UCSD-AML1 (cell line): ENCODE data around the gene CCND1.

ENCODE experiments used
- DNase-seq: peaks from one replicate; lab custom pipeline; 2025; ENCODE audit not compliant: unreplicated experiment; lab: John Stamatoyannopoulos, UW

Gene CCND1

GRCh38 chr11:69640260-69640994 lies 529 bp upstream of the CCND1 start:
- DNase-seq = no peak

GRCh38 chr11:69641681-69642548 lies 959 bp downstream of the CCND1 start:
- no peak for DNase-seq

- no peak for DNase-seq
Measured at GRCh38 chr11:69642549-69642912, 1.6 kb downstream of the CCND1 start.

GRCh38 chr11:69642913-69643632 lies 2.1 kb downstream of the CCND1 start:
- peak; percentile 82 for DNase-seq

GRCh38 chr11:69643646-69644045 lies 2.7 kb downstream of the CCND1 start:
- DNase-seq = no peak

GRCh38 chr11:69644071-69644961 lies 3.4 kb downstream of the CCND1 start:
- DNase-seq = no peak

GRCh38 chr11:69644962-69645675 lies 4.2 kb downstream of the CCND1 start:
- no peak for DNase-seq

- no peak for DNase-seq
Measured at GRCh38 chr11:69645801-69646492, 5.0 kb downstream of the CCND1 start.

- no peak for DNase-seq
Measured at GRCh38 chr11:69646493-69647389, 5.8 kb downstream of the CCND1 start.

GRCh38 chr11:69647390-69647748 lies 6.4 kb downstream of the CCND1 start:
- no peak for DNase-seq

GRCh38 chr11:69647761-69648497 lies 7.0 kb downstream of the CCND1 start:
- no peak for DNase-seq

- no peak for DNase-seq
Measured at GRCh38 chr11:69648679-69649575, 8.0 kb downstream of the CCND1 start.

- no peak for DNase-seq
Measured at GRCh38 chr11:69649576-69649900, 8.6 kb downstream of the CCND1 start.

- no peak for DNase-seq
Measured at GRCh38 chr11:69650081-69650831, 9.3 kb downstream of the CCND1 start.

- no peak for DNase-seq
Measured at GRCh38 chr11:69650832-69651344, 9.9 kb downstream of the CCND1 start.
